Coronary artery (tissue), 2 donors: ENCODE results near the gene PPID.
"Not testable (repeated sequence)": the region's sequence is repeated elsewhere in the genome, so short reads cannot be mapped to it uniquely, and the experiment has no call there.

Experiments
- DNase-seq: peaks from one replicate; pipeline ENCODE4 v3.0.0-alpha.2; 2017; ENCODE audit warnings: low spot score
- H3K27ac ChIP-seq, 2 donors: fragments of 200-600 bp; sonication (generic); one replicate each; pipeline ENCODE4 v1.5.1; 2016 to 2019
- H3K4me3 ChIP-seq: fragments of 200-600 bp; sonication (generic); 2 replicates; pipeline ENCODE4 v1.5.1; 2016; ENCODE audit warnings: mild to moderate bottlenecking, moderate library complexity
- CTCF ChIP-seq: fragments of 200-600 bp; sonication (generic); IDR thresholded peaks from one replicate; pipeline ENCODE4 v1.5.1; 2019; ENCODE audit warnings: antibody characterized with exemption

Gene PPID

GRCh38 chr4:158756588-158756987 is 33.4 kb upstream of the PPID start:
- no peak for TF ChIP-seq CTCF
- Histone ChIP-seq H3K27ac (no peak overlapping the region), H3K4me3 (no peak overlapping the region)
- no peak for DNase-seq

- H3K4me3 ChIP-seq, H3K27ac ChIP-seq, DNase-seq: not testable (repeated sequence)
Measured at GRCh38 chr4:158755819-158756218, 32.6 kb upstream of the PPID start.

- H3K4me3 ChIP-seq, result no peak overlapping the region
- no peak for TF ChIP-seq CTCF
- DNase-seq, result no peak
- H3K27ac ChIP-seq, result no peak overlapping the region
Measured at GRCh38 chr4:158754385-158755180, 31.4 kb upstream of the PPID start.

GRCh38 chr4:158750379-158750778 is 27.2 kb upstream of the PPID start:
- no peak for DNase-seq
- Histone ChIP-seq H3K27ac (no peak overlapping the region), H3K4me3 (no peak overlapping the region)
- no peak for TF ChIP-seq CTCF

GRCh38 chr4:158746537-158746936 is 23.3 kb upstream of the PPID start:
- H3K4me3 ChIP-seq, DNase-seq, H3K27ac ChIP-seq: not testable (repeated sequence)

- DNase-seq, result no peak
- no peak overlapping the region for H3K4me3 ChIP-seq
Measured at GRCh38 chr4:158741326-158742021, 18.3 kb upstream of the PPID start.

GRCh38 chr4:158739600-158739999 is 16.4 kb upstream of the PPID start:
- TF ChIP-seq CTCF, result no peak
- DNase-seq, result no peak
- Histone ChIP-seq H3K4me3 (no peak overlapping the region), H3K27ac (no peak overlapping the region)

More at GRCh38 chr4:158741326-158742021, 18.3 kb upstream of the PPID start:
- no peak overlapping the region for H3K27ac ChIP-seq
- no peak for TF ChIP-seq CTCF

GRCh38 chr4:158738866-158739265 is 15.7 kb upstream of the PPID start:
- H3K27ac ChIP-seq, result no peak overlapping the region
- no peak overlapping the region for H3K4me3 ChIP-seq
- TF ChIP-seq CTCF, result no peak
- DNase-seq, result no peak
